GM10248 (cell line): ENCODE data around the gene SMAD7.

ENCODE experiments used
- CTCF ChIA-PET: fragments of 300-600 bp; sonication (Branson Sonifier 250); formaldehyde crosslinking; extraction: SDS; loops from one replicate; lab custom pipeline; 2021; ENCODE audit warnings: antibody characterized with exemption; lab: Yijun Ruan, JAX
- POLR2A ChIA-PET: fragments of 350-650 bp; sonication (Branson Sonifier 250); formaldehyde crosslinking; extraction: SDS; loops from one replicate; lab custom pipeline; 2020; ENCODE audit warnings: antibody characterized with exemption; lab: Yijun Ruan, JAX
- DNase-seq: peaks from one replicate; pipeline ENCODE4 v3.0.0; 2012; ENCODE audit errors: extremely low spot score
- TF ChIP-seq, protein P1 (sequence below): IDR thresholded peaks from 2 replicates; pipeline ENCODE4 v1.5.1; 2012; ENCODE audit warnings: mild to moderate bottlenecking, low read depth; ENCODE audit errors: extremely low read depth, missing control alignments, control extremely low read depth

Gene SMAD7

DNA sequence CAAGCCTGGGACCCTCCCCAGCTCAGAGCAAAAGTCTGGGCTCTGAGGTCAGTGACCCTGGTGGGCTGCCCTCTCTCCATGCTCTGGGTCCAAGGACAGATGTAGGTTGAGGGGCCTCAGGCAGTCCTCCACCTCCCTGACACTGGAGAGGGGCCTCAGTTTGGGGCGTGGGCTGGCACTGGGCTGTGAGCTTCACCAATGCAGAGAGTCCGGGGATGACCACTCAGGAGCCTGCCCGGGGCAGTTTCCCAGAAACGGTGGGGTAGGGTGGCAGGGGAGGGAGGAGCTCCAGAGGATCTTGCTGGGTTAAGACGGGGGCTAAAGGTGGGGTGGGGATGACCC lies 40.5 kb upstream of the SMAD7 start:
- ChIA-PET CTCF (no interaction called here), POLR2A (no interaction called here)
- TF ChIP-seq, protein P1, sequence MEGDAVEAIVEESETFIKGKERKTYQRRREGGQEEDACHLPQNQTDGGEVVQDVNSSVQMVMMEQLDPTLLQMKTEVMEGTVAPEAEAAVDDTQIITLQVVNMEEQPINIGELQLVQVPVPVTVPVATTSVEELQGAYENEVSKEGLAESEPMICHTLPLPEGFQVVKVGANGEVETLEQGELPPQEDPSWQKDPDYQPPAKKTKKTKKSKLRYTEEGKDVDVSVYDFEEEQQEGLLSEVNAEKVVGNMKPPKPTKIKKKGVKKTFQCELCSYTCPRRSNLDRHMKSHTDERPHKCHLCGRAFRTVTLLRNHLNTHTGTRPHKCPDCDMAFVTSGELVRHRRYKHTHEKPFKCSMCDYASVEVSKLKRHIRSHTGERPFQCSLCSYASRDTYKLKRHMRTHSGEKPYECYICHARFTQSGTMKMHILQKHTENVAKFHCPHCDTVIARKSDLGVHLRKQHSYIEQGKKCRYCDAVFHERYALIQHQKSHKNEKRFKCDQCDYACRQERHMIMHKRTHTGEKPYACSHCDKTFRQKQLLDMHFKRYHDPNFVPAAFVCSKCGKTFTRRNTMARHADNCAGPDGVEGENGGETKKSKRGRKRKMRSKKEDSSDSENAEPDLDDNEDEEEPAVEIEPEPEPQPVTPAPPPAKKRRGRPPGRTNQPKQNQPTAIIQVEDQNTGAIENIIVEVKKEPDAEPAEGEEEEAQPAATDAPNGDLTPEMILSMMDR = no peak
- DNase-seq = no peak

DNA sequence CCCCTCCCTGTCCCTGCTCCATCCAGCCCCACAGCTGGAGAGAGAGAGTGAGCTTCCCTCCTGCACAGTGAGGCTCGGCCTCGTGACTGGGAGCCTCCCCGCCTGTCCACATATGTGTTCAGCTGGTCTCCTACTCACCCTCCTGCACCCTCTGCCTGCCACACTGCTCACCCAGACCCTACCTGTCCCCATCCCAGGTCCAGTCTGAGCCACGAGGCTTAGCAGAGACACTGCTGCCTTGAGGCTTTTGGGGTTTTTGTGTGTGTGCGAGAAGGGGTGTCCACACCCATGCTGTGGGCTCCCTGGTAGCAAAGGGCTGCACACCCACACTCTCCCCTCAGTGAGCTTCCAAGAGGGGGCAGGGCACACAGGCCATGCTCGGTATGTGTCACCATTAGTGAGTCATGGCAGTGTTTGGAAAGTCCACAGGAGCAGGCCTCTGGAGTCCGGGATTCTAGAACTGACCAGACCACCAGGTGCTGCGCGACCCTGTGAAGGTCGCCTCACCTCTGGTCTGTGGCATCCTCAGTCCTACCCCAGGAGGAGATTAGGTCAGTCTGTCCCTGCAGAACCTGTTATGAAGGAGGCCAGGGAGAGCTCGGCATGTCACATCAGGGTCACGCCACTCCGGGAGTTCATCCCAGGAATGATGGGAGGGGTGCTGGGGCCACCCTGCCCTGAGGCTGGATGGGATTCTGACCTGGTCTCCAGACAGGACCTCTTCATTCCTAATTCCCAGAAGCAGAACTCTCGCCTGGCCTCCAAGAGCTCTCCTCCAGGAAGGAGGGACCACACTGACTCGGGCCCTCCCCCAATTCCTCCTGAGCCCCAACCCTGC lies 39.9 kb upstream of the SMAD7 start:
- TF ChIP-seq, protein P1 = no peak

DNA sequence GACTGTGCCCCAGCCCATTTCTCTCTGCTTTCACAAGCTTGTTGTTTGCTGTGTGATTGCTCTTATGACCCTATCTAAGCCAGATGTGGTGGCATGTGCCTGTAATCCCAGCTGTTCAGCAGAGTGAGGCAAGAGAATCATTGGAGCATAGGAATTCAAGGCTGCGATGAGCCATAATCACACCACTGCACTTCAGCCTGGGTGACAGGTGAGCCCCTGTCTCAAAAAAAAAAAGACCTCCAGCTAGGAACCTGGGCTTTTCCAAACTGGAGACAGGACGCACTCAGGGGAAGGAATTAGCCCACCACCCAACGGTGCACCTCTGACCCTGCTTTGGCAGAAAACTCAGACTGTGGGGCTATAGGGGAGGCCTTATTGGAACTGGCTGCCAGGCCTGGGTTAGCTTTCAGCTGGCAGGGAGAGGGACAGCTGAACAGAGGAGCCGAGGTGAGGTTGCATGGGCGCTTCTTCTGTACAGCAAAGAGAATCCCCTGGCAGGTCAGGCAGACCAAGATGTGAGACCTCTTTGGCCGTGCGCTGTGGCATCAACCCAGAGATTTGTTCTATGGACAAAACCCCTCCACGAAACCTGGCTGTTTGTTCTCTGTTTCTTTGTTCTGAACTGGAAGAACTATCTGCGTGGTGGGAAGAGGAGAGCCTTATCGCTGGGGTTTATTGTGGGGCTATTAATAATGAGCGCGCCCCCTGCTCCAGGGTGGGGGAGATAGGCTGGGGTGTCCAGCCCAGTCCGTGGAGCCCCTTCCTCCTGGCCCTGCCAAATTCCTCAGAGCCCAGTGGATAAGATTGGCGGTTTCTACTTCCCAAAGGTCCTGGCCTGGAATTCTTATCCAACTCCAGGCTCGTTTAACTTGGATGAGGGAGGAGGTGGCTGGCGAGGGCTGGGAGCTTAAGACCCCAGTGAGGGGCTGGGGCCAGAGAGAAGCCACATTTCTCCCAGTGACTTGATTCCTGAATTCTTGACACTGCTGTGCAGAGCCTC lies 38.8 kb upstream of the SMAD7 start:
- ChIA-PET POLR2A (no interaction called here), CTCF (interaction anchor here (1.4 kb wide), 1 partner anchor 12 kb away, joined by 3 read pairs; no protein-coding TSS in a partner anchor)
- DNase-seq = no peak
- TF ChIP-seq, protein P1 = no peak

More for the DNA sequence above, 39.9 kb upstream of the SMAD7 start:
- no peak for DNase-seq
- CTCF ChIA-PET = no interaction called here
- POLR2A ChIA-PET = no interaction called here

DNA sequence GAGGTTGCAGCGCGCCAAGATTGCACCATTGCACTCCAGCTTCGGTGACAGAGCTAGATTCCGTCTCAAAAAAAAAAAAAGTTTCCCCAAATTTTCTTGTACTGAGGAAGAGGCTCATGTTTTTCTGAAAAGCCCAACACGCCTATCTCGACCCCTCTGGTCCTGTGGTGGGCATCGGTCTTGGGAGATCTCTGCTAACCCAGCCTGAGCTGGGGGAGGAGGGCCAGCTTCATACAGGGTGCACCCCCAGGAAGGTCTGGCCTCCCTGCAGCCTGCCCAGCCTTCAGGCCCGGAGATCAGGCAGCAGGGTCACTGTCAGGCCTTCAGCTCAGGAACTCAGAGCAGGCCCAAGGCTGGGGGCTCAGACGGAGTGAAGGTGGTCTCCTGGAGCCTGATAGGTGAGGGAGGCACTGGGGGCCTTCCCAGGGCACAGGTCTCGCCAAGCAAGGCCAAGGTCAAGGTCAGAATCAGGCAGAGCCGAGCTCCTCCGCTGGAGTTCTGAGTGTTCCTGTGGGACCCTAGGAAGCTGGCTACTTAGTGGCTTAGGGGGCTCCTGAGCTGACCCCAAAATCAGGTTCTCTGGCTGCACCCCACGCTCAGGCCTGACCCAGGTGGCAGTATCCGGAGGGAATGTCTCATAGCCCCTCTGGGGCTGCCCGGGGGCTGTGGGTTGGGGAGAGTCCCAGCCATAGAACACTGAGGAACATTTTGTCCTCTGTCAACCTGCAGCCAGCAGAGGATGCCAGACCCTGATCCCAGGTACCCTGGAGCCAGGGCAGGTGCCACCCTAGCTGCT lies 37.9 kb upstream of the SMAD7 start:
- TF ChIP-seq, protein P1 = no peak
- ChIA-PET POLR2A (no interaction called here), CTCF (interaction anchor here (1.4 kb wide), 1 partner anchor 13 kb away, joined by 3 read pairs; no protein-coding TSS in a partner anchor)
- no peak for DNase-seq

DNA sequence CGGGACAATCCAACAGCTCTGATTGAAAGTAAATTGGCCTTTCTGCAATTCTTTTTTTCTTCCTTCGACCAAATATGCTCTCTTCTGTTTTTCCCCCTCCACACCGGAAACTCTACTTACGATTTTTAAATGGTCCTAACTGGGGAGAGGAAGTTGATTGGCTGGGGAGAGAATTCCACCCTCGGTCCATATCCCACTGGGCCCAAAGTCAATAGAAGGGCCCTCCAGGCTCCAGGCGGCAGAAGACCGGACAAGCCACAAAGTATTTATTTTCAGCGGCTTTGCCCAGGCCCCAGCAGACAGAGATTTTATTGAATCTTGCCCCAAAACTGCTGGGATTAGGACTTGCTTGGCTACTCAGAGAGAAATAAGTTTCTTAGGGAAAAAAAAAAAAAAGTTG lies 37.1 kb upstream of the SMAD7 start:
- CTCF ChIA-PET = no interaction called here
- TF ChIP-seq, protein P1 = no peak
- POLR2A ChIA-PET = no interaction called here

More for the DNA sequence above, 37.1 kb upstream of the SMAD7 start:
- no peak for DNase-seq
